ENCODE measurements around the gene GABRB1. TPM values are rescaled to one million over a fixed set of nuclear protein-coding genes. Genes with fewer than 3 reads are reported as not detected.

The GABRB1 gene
- total and polyA plus RNA-seq, 2 of the 8 experiments (the other 6 are each of a cell fraction or from before 2014, with no cell fraction given), result 0.22 to 0.38 TPM

DNA sequence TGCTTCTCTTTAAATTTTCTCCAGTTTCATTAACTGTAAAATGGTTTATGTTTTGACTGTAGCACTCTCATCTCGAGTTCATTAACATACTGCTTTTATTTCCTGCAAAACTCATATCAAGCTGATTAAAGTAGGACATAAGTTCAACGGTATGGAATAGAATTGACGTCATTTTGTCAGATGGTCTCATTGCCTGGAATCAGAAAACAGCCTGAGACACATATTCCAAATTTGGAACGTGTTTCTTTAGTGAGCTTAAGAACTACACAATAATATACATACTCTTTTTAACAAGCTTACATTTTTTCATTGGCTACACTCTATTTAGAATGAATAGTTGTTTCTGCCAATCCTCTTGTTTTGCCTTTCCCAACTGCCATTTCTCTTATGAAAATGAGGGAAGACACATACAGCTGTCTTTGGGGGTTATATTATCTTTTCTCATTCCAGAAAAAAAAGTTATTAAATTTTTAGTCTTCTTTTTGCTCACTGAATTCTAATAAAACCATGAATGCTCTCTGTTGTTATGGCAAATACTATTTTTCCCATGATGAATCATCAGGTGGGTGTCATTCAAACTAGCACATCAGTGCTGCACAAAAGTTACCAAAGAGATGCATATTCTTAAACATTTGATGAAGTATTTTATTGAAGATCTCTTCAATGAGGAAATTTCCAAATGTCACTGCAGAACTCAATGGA is 162.8 kb downstream of the GABRB1 start:
- H2BK5ac ChIP-seq (ENCODE audit: low read depth, low read length), result no peak overlapping the region
- H2BK120ac ChIP-seq (replicated peaks; ENCODE audit: low read depth, low read length), result no peak overlapping the region
- H3K79me1 ChIP-seq (ENCODE audit: low read depth, low read length), result no peaks in the 10 kb centered on the region
- POLR2A ChIA-PET (ENCODE audit: partially characterized antibody), result no interaction called here
- no peak overlapping the region for H2BK20ac ChIP-seq (ENCODE audit: low read length)
- H3K4me2 ChIP-seq (ENCODE audit: insufficient read depth in 1 of 2, low read depth in 2 of 2, low read length in 2 of 2), result no peak overlapping the region
- H4K8ac ChIP-seq (ENCODE audit: extremely low read depth, insufficient read depth, low read length), result no peak overlapping the region
- H2BK15ac ChIP-seq (ENCODE audit: low read length), result no peak overlapping the region
- no peak overlapping the region for H2AFZ ChIP-seq (ENCODE audit: low read length)
- no peaks in the 10 kb centered on the region for H3K9me3 ChIP-seq (ENCODE audit: insufficient read depth in 2 of 2, low read depth in 1 of 2, low read length in 1 of 2)
- no peaks in the 10 kb centered on the region for H3K79me2 ChIP-seq (ENCODE audit: control insufficient read depth in 1 of 2, insufficient read depth in 2 of 2, low read length in 2 of 2)
- H3K4ac ChIP-seq (replicated peaks; ENCODE audit: insufficient read length, low read depth, low read length), result no peak overlapping the region
- CTCF ChIA-PET (ENCODE audit: partially characterized antibody), result interaction anchor here (0.5 kb wide), 1 partner anchor 874 kb away, joined by 3 read pairs; no protein-coding TSS in a partner anchor
- H4K91ac ChIP-seq (replicated peaks; ENCODE audit: insufficient read length, low read length), result no peak overlapping the region
- no peak overlapping the region for H3K23ac ChIP-seq (ENCODE audit: insufficient read length)
- no peak overlapping the region for H4K5ac ChIP-seq (ENCODE audit: insufficient read length, low read depth, low read length)
- H3K14ac ChIP-seq (ENCODE audit: insufficient read length), result no peak overlapping the region
- no peaks in the 10 kb centered on the region for H3K27me3 ChIP-seq (replicated peaks in 1 of 4; ENCODE audit: control insufficient read depth in 3 of 4, extremely low read depth in 1 of 4, insufficient read depth in 3 of 4, low read length in 3 of 4)
- no peaks in the 10 kb centered on the region for H3K4me1 ChIP-seq (replicated peaks in 1 of 4; ENCODE audit: control insufficient read depth in 3 of 4, insufficient read depth in 4 of 4, low read length in 3 of 4)
- FAIRE-seq (no peak), DNase-seq (ENCODE audit: low read depth in 1 of 2, low spot score in 2 of 2) (no peak)
- no peak overlapping the region for H3K56ac ChIP-seq (replicated peaks; ENCODE audit: insufficient read length, low read depth, low read length)
- H4K20me1 ChIP-seq (replicated peaks in 1 of 2; ENCODE audit: control insufficient read depth in 1 of 2, insufficient read depth in 2 of 2, low read length in 2 of 2), result no peaks in the 10 kb centered on the region
- no peaks in the 10 kb centered on the region for H3K36me3 ChIP-seq (ENCODE audit: control insufficient read depth in 2 of 4, insufficient read depth in 4 of 4, low read length in 3 of 4)
- no peak overlapping the region for H2AK5ac ChIP-seq (ENCODE audit: low read depth, low read length)
- no peak overlapping the region for H3K9ac ChIP-seq (replicated peaks in 1 of 4; ENCODE audit: extremely low read depth in 1 of 4, low read depth in 3 of 4, low read length in 3 of 4)
- TF ChIP-seq CBX5 (IDR thresholded peaks at IDR 0.05; ENCODE audit: low read depth, low read length) (no peak), NRF1 (IDR thresholded peaks at IDR 0.05; ENCODE audit: low read depth, low read length) (no peak), CREB1 (IDR thresholded peaks at IDR 0.05) (no peak), FOSL1 (IDR thresholded peaks at IDR 0.05; ENCODE audit: insufficient read depth, low read depth, low read length) (no peak), HDAC2 (IDR thresholded peaks at IDR 0.05; ENCODE audit: borderline replicate concordance in 1 of 2, low read depth in 2 of 2, low read length in 2 of 2) (no peak), KDM1A (IDR thresholded peaks at IDR 0.05; ENCODE audit: borderline replicate concordance, low read length) (no peak)
- no peak overlapping the region for H3K18ac ChIP-seq (ENCODE audit: extremely low read depth, low read length)
- H3K4me3 ChIP-seq (ENCODE audit: extremely low read depth in 1 of 4, insufficient read depth in 2 of 4, low read depth in 3 of 4, low read length in 4 of 4), result no peak overlapping the region
- 85% methylated on average over 4 of the region's 4 CpGs; no CpG with 5 or more reads in 1 of the 2 experiments for WGBS, 2 experiments (ENCODE audit: extremely low coverage in 1 of 2, insufficient coverage in 1 of 2, insufficient read length in 1 of 2, insufficient replicate concordance in 2 of 2, low coverage in 1 of 2, low lambda C conversion rate in 2 of 2, missing lambda C conversion rate in 1 of 2)
- H3K23me2 ChIP-seq (ENCODE audit: low read depth, low read length), result no peaks in the 10 kb centered on the region
- no peak overlapping the region for H3K27ac ChIP-seq (ENCODE audit: low read depth, low read length)
- no peak overlapping the region for H2BK12ac ChIP-seq (ENCODE audit: low read depth, low read length)

Measured in H1 (cell line).